NT2/D1 (cell line): ENCODE data around the gene MLLT3.

Experiments
- DNase-seq: peaks from one replicate; pipeline ENCODE4 v3.0.0-alpha.2; 2011; ENCODE audit warnings: low read depth, low spot score
- H3K27me3 ChIP-seq: 2 replicates; pipeline ENCODE4 v1.6.0; 2011; ENCODE audit warnings: mild to moderate bottlenecking; ENCODE audit not compliant: insufficient read length, insufficient read depth
- H3K36me3 ChIP-seq: 2 replicates; pipeline ENCODE4 v1.6.1; 2011; ENCODE audit warnings: mild to moderate bottlenecking, low read length, mixed read lengths; ENCODE audit not compliant: insufficient read depth, insufficient read length
- H3K4me1 ChIP-seq: 2 replicates; pipeline ENCODE4 v1.5.1; 2011; ENCODE audit not compliant: insufficient read depth, insufficient read length
- H3K4me3 ChIP-seq: 2 replicates; pipeline ENCODE4 v1.5.1; 2011; ENCODE audit warnings: low read depth; ENCODE audit not compliant: insufficient read length
- H3K9ac ChIP-seq: 2 replicates; pipeline ENCODE4 v1.6.0; 2011; ENCODE audit warnings: low read depth; ENCODE audit not compliant: insufficient read length
- H3K9me3 ChIP-seq: 2 replicates; pipeline ENCODE4 v1.5.1; 2011; ENCODE audit warnings: mild to moderate bottlenecking, low read length; ENCODE audit not compliant: insufficient read depth
- SUZ12 ChIP-seq: IDR thresholded peaks from 2 replicates; pipeline ENCODE4 v1.6.1; 2011; ENCODE audit not compliant: insufficient read length, insufficient read depth; ENCODE audit errors: extremely low read depth
- YY1 ChIP-seq: IDR thresholded peaks from 2 replicates; pipeline ENCODE4 v1.6.1; 2011; ENCODE audit not compliant: insufficient read length, insufficient read depth
- ZNF274 ChIP-seq: IDR thresholded peaks from 2 replicates; pipeline ENCODE4 v1.6.1; 2011; ENCODE audit warnings: mild to moderate bottlenecking, low read depth, low read length

Gene MLLT3

DNA sequence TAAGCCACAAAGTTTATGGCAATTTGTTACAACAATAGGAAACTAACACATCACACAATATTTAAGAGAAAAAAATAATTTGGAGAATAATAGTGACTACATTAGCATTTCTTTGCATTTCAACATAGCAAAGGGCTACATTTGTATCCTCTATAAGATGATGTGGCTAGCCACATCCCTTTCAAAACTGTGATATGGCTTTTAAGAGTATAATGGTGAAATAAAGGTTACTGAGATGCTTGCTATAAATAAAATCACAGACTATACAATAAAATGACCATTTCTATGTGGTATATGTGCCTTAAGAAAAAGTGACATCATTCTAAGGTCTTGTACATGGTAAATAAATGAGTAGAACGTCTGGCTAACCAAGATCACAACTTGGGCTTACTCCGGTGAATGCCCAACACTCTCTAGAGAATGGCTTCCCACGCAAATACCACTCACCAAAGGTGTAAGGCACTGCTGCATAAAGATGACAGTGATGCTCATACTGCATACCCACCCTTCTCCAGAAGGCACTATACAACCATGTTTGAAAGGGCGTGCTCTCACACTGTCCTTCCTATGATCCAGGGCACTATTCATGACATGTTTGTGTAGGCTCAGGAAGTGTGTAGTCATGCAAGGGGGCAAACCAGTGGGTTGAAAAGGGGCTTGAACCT lies 286.5 kb downstream of the MLLT3 start:
- TF ChIP-seq YY1 (no peak), ZNF274 (no peak), SUZ12 (no peak)
- Histone ChIP-seq H3K4me1 (no peaks in the 10 kb centered on the region), H3K27me3 (no peaks in the 10 kb centered on the region), H3K9me3 (no peaks in the 10 kb centered on the region), H3K4me3 (no peak overlapping the region), H3K9ac (no peak overlapping the region), H3K36me3 (no peaks in the 10 kb centered on the region)
- DNase-seq = no peak

DNA sequence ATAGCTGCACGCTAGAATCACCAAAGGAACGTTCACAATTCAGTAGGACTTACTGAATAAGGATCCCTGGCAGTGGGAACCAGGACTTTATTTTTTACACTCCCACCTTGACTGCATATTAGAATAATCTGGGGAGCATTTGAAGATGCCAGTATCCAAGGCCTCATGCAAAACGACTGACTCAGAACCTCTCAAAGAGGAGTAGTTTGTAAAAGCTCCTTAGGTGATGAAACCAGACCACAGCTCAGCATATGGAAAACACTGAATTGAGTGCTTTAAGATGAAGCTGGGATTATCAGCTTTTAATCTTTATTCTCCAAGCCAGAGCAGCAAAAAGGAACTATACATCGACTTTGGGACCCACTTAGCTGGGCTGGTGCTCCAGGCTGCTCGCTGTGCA lies 288.3 kb downstream of the MLLT3 start:
- TF ChIP-seq YY1 (no peak), SUZ12 (no peak), ZNF274 (no peak)
- no peaks in the 10 kb centered on the region for H3K27me3 ChIP-seq
- H3K9me3 ChIP-seq = no peaks in the 10 kb centered on the region
- no peak for DNase-seq
- H3K4me1 ChIP-seq = no peaks in the 10 kb centered on the region
- no peak overlapping the region for H3K4me3 ChIP-seq
- no peak overlapping the region for H3K9ac ChIP-seq
- no peaks in the 10 kb centered on the region for H3K36me3 ChIP-seq

DNA sequence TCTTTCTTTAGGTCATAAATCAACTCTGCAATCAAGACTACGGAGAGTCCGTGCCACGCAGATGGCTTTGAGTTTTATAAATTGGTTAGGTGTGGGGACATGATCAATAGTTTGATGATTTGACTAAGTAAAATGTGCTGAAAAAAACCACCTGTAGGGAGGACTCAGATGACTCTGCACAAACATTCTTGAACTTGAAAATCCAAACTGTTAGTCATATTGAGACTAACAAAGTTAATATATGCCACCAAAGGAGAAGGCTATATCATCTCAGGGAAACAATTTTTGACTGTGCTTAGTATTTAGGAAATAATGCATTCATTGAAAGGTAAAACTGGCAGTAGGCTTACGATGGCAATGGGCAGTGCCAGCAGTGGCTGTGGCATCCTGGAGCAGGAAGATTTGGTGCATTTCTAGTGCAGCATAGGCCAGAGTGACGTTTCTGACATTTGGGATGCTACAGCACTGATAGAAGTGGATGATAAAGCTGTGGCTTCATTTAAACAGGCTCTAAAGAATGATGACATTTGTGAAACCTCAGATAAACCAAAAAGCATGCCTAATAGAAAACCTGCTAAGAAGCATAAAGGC lies 291.1 kb downstream of the MLLT3 start:
- no peak overlapping the region for H3K4me3 ChIP-seq
- no peaks in the 10 kb centered on the region for H3K36me3 ChIP-seq
- TF ChIP-seq ZNF274 (no peak), YY1 (no peak), SUZ12 (no peak)
- H3K4me1 ChIP-seq = no peaks in the 10 kb centered on the region
- H3K9ac ChIP-seq = no peak overlapping the region
- no peaks in the 10 kb centered on the region for H3K27me3 ChIP-seq
- H3K9me3 ChIP-seq = no peaks in the 10 kb centered on the region
- DNase-seq = no peak

DNA sequence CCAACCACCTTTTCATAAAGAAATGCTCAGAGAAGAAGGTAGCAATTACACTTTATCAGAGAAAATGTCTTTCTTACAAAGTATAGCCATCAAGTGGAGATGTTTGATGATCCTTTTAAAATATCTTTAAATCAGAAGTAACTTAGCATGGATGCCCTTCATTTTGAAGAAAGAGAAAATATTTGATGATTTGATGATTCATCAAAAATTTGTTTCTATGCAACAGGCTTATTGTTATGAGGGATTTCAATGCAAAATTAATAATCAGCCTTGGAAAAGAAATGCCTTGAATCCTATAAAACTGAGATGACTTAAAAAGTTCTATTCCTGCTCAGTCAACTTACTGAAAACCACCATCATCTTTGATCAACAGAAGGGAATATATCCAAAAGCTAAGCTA lies 291.6 kb downstream of the MLLT3 start:
- H3K36me3 ChIP-seq = no peaks in the 10 kb centered on the region
- H3K4me1 ChIP-seq = no peaks in the 10 kb centered on the region
- H3K9ac ChIP-seq = no peak overlapping the region
- DNase-seq = no peak
- H3K4me3 ChIP-seq = no peak overlapping the region
- no peak for TF ChIP-seq ZNF274
- TF ChIP-seq SUZ12 = no peak
- TF ChIP-seq YY1 = no peak
- no peaks in the 10 kb centered on the region for H3K27me3 ChIP-seq
- H3K9me3 ChIP-seq = no peaks in the 10 kb centered on the region

DNA sequence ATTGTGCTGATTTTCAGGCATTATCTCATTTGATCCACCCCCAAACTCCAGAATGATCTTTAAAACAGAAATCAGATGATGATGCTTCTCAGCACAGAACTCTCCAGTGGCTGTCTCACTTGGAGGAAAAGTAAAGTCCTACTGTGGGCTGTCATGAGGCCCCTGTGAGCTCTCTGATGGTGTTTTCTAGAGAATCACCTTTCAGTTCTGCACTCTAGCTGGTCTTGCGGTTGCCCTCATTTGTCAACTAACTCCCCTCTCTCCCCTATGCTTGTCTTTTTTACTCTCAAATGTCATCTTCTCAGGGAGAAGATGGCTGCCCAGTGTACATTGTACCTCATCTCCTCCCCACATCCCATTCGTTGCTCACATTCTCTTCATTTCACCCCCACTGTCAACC lies 295.8 kb downstream of the MLLT3 start:
- H3K27me3 ChIP-seq = no peaks in the 10 kb centered on the region
- no peaks in the 10 kb centered on the region for H3K36me3 ChIP-seq
- no peak overlapping the region for H3K4me3 ChIP-seq
- DNase-seq = no peak
- H3K9ac ChIP-seq = no peak overlapping the region
- H3K9me3 ChIP-seq = no peaks in the 10 kb centered on the region
- TF ChIP-seq SUZ12 (no peak), ZNF274 (no peak), YY1 (no peak)
- no peaks in the 10 kb centered on the region for H3K4me1 ChIP-seq

DNA sequence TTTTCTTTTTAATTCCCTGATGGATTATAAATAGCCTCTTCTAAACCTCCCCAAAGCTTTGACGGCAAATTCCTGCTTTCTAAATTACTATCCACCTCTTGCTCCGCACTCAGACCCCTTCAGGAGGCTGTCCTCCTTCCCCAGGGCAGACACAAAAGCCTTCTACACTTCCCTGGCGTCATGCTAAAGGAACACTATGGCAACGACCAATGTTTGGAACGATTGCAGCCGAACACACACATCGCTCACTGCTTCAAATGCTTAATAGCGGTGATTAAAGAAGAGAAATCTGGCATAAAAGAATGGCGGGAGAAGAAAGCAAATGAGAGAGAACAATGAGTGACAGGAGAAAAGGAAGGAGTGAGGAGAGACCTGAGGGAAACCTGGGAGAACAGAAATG lies 297.3 kb downstream of the MLLT3 start:
- no peak for TF ChIP-seq ZNF274
- no peak for DNase-seq
- Histone ChIP-seq H3K9ac (no peak overlapping the region), H3K9me3 (no peaks in the 10 kb centered on the region), H3K36me3 (no peaks in the 10 kb centered on the region), H3K4me3 (no peak overlapping the region), H3K27me3 (no peaks in the 10 kb centered on the region), H3K4me1 (no peaks in the 10 kb centered on the region)

DNA sequence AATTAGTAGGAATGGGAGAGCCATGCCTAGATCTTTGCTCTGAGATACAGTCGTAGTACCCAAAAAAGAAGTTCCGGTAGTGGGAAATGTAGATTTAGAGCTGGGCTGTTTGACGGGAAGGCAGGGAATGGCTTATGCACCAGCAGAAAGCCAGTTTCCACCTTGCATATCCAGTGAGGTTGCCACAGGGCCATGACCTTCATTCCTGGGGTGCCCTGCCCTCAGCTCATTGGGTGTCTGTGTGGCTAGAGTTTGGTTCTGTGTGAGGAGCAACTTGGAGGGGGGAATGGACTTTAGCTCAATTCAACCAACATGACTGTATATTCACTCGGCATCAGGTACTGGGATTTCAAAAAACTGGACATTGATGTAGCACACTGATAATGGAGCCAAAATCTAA lies 300.1 kb downstream of the MLLT3 start:
- Histone ChIP-seq H3K4me1 (no peaks in the 10 kb centered on the region), H3K9ac (no peak overlapping the region), H3K9me3 (no peaks in the 10 kb centered on the region), H3K27me3 (no peaks in the 10 kb centered on the region), H3K4me3 (no peak overlapping the region), H3K36me3 (no peaks in the 10 kb centered on the region)
- TF ChIP-seq SUZ12 (no peak), YY1 (no peak), ZNF274 (no peak)
- DNase-seq = no peak
